Neural progenitor cell (in vitro differentiated cells): ENCODE results near the gene TSPAN10. TPM values are rescaled to one million over a fixed set of nuclear protein-coding genes. Genes with fewer than 3 reads are reported as not detected.

Experiments
- DNase-seq: peaks from one replicate; pipeline ENCODE4 v3.0.0-alpha.2; 2016; ENCODE audit warnings: low spot score
- H2AFZ ChIP-seq: fragments of 200-600 bp; sonication (generic); replicated peaks from 2 replicates; pipeline ENCODE4 v1.6.1; 2016; ENCODE audit warnings: antibody characterized with exemption
- H3F3A ChIP-seq: fragments of 200-600 bp; sonication (generic); 2 replicates; pipeline ENCODE4 v1.6.1; 2016; ENCODE audit warnings: antibody characterized with exemption, low read depth
- H3K27ac ChIP-seq: fragments of 200-600 bp; sonication (generic); 2 replicates; pipeline ENCODE4 v1.5.1; 2016; ENCODE audit warnings: mild to moderate bottlenecking
- H3K27me3 ChIP-seq: fragments of 200-600 bp; sonication (generic); 2 replicates; pipeline ENCODE4 v1.6.1; 2016; ENCODE audit warnings: mild to moderate bottlenecking, moderate library complexity
- H3K36me3 ChIP-seq: fragments of 200-600 bp; sonication (generic); 2 replicates; pipeline ENCODE4 v1.5.1; 2016
- H3K4me1 ChIP-seq: fragments of 200-600 bp; sonication (generic); 2 replicates; pipeline ENCODE4 v1.6.1; 2016; ENCODE audit warnings: mixed run types
- H3K4me2 ChIP-seq: fragments of 200-600 bp; sonication (generic); 2 replicates; pipeline ENCODE4 v1.6.1; 2016
- H3K4me3 ChIP-seq: fragments of 200-600 bp; sonication (generic); 2 replicates; pipeline ENCODE4 v1.5.1; 2016
- H3K79me2 ChIP-seq: fragments of 200-600 bp; sonication (generic); 2 replicates; pipeline ENCODE4 v1.6.1; 2016; ENCODE audit warnings: low read depth
- H3K9ac ChIP-seq: fragments of 200-600 bp; sonication (generic); 2 replicates; pipeline ENCODE4 v1.6.1; 2016
- H3K9me3 ChIP-seq: fragments of 200-600 bp; sonication (generic); 2 replicates; pipeline ENCODE4 v1.5.1; 2016; ENCODE audit warnings: low read depth
- H4K20me1 ChIP-seq: fragments of 200-600 bp; sonication (generic); 2 replicates; pipeline ENCODE4 v1.6.1; 2016; ENCODE audit warnings: low read depth
- H3K27ac Mint-ChIP-seq: 3 replicates; pipeline ENCODE4 v1.8.0; 2021; ENCODE audit warnings: mixed read lengths
- H3K27me3 Mint-ChIP-seq: 2 replicates; pipeline ENCODE4 v1.8.0; 2022; ENCODE audit warnings: low read depth, mild to moderate bottlenecking, inconsistent platforms, moderate library complexity, mixed read lengths; ENCODE audit not compliant: insufficient read depth
- H3K36me3 Mint-ChIP-seq: 3 replicates; pipeline ENCODE4 v1.8.0; 2021; ENCODE audit warnings: mixed read lengths
- H3K4me1 Mint-ChIP-seq: 3 replicates; pipeline ENCODE4 v1.8.0; 2021; ENCODE audit warnings: mixed read lengths
- H3K4me3 Mint-ChIP-seq: 3 replicates; pipeline ENCODE4 v1.8.0; 2021; ENCODE audit warnings: mild to moderate bottlenecking, moderate library complexity, mixed read lengths
- H3K9me3 Mint-ChIP-seq: 3 replicates; pipeline ENCODE4 v1.8.0; 2020; ENCODE audit warnings: mixed read lengths
- CTCF ChIP-seq: fragments of 200-600 bp; sonication (generic); IDR thresholded peaks from 2 replicates; pipeline ENCODE4 v1.5.1; 2017; ENCODE audit warnings: antibody characterized with exemption, mild to moderate bottlenecking
- EZH2 ChIP-seq: fragments of 200-600 bp; sonication (generic); IDR thresholded peaks from 2 replicates; pipeline ENCODE4 v1.6.1; 2017; ENCODE audit warnings: antibody characterized with exemption, mild to moderate bottlenecking, moderate library complexity
- EZH2phosphoT487 ChIP-seq: fragments of 200-600 bp; sonication (generic); IDR thresholded peaks from 2 replicates; pipeline ENCODE4 v1.6.1; 2017; ENCODE audit warnings: antibody characterized with exemption
- total RNA-seq: library from RNA; depleted of rRNA; stranded (reverse); fragments of >200 nt; gene quantifications from 2 replicates; pipeline ENCODE4 v1.2.3, GENCODE V29; 2015; ENCODE audit warnings: low replicate concordance

TSPAN10 gene
- total RNA-seq, 1 donor from 2014 or later: 2.2 TPM

GRCh38 chr17:81644976-81645952 is 8.3 kb downstream of the TSPAN10 start:
- no peak overlapping the region for H2AFZ ChIP-seq
- H3K27me3 ChIP-seq: peaks cover 19% of the 10 kb centered on the region
- H3K9ac ChIP-seq: no peak overlapping the region
- peaks cover 3% of the 10 kb centered on the region for H3K9me3 Mint-ChIP-seq
- no peak overlapping the region for H3K4me3 ChIP-seq
- peaks cover 2% of the 10 kb centered on the region for H3K4me1 Mint-ChIP-seq
- no peaks in the 10 kb centered on the region for H3K79me2 ChIP-seq
- DNase-seq: no peak
- H3K36me3 ChIP-seq: no peaks in the 10 kb centered on the region
- no peak overlapping the region for H3K27ac Mint-ChIP-seq
- no peaks in the 10 kb centered on the region for H3K4me1 ChIP-seq
- H3K36me3 Mint-ChIP-seq: no peaks in the 10 kb centered on the region
- H3K4me3 Mint-ChIP-seq: no peak overlapping the region
- H3F3A ChIP-seq: no peaks in the 10 kb centered on the region
- no peak overlapping the region for H3K27ac ChIP-seq
- peaks cover 20% of the 10 kb centered on the region for H3K27me3 Mint-ChIP-seq
- no peaks in the 10 kb centered on the region for H3K9me3 ChIP-seq
- TF ChIP-seq EZH2phosphoT487 (no peak), EZH2 (no peak), CTCF (no peak)
- no peak overlapping the region for H3K4me2 ChIP-seq
- no peaks in the 10 kb centered on the region for H4K20me1 ChIP-seq

GRCh38 chr17:81646869-81647600 is 10.0 kb downstream of the TSPAN10 start:
- no peak overlapping the region for H3K27ac ChIP-seq
- H3K79me2 ChIP-seq: no peaks in the 10 kb centered on the region
- H3K9me3 Mint-ChIP-seq: peaks cover 3% of the 10 kb centered on the region
- no peaks in the 10 kb centered on the region for H3K4me1 ChIP-seq
- no peak overlapping the region for H3K4me2 ChIP-seq
- H3K9me3 ChIP-seq: no peaks in the 10 kb centered on the region
- H2AFZ ChIP-seq: no peak overlapping the region
- TF ChIP-seq EZH2: no peak
- no peak for TF ChIP-seq EZH2phosphoT487
- no peak for TF ChIP-seq CTCF
- no peaks in the 10 kb centered on the region for H3K36me3 Mint-ChIP-seq
- peaks cover 19% of the 10 kb centered on the region for H3K27me3 ChIP-seq
- no peak for DNase-seq
- H4K20me1 ChIP-seq: no peaks in the 10 kb centered on the region
- H3K36me3 ChIP-seq: no peaks in the 10 kb centered on the region
- H3K27ac Mint-ChIP-seq: no peak overlapping the region
- no peak overlapping the region for H3K4me3 ChIP-seq
- H3F3A ChIP-seq: no peaks in the 10 kb centered on the region
- no peak overlapping the region for H3K9ac ChIP-seq
- H3K27me3 Mint-ChIP-seq: peaks cover 24% of the 10 kb centered on the region
- H3K4me1 Mint-ChIP-seq: peaks cover 3% of the 10 kb centered on the region
- H3K4me3 Mint-ChIP-seq: peak overlapping the region; percentile 46

GRCh38 chr17:81647640-81648012 is 10.6 kb downstream of the TSPAN10 start:
- peaks cover 3% of the 10 kb centered on the region for H3K9me3 Mint-ChIP-seq
- no peak for TF ChIP-seq EZH2phosphoT487
- no peak for TF ChIP-seq CTCF
- H3K4me2 ChIP-seq: no peak overlapping the region

More at GRCh38 chr17:81647640-81648012, 10.6 kb downstream of the TSPAN10 start:
- Histone ChIP-seq H4K20me1 (no peaks in the 10 kb centered on the region), H3K79me2 (no peaks in the 10 kb centered on the region), H2AFZ (no peak overlapping the region), H3K9me3 (no peaks in the 10 kb centered on the region), H3K9ac (no peak overlapping the region), H3F3A (no peaks in the 10 kb centered on the region), H3K4me3 (no peak overlapping the region), H3K4me1 (no peaks in the 10 kb centered on the region), H3K27ac (no peak overlapping the region), H3K27me3 (peaks cover 19% of the 10 kb centered on the region), H3K36me3 (no peaks in the 10 kb centered on the region)
- no peak for DNase-seq
- no peak overlapping the region for H3K27ac Mint-ChIP-seq
- no peak overlapping the region for H3K4me3 Mint-ChIP-seq
- H3K4me1 Mint-ChIP-seq: peaks cover 3% of the 10 kb centered on the region
- H3K27me3 Mint-ChIP-seq: peaks cover 24% of the 10 kb centered on the region
- no peaks in the 10 kb centered on the region for H3K36me3 Mint-ChIP-seq
